SW480 (cell line): ENCODE data around the gene SCRT2.
"Not testable (repeated sequence)": the region's sequence is repeated elsewhere in the genome, so short reads cannot be mapped to it uniquely, and the experiment has no call there.

Experiments used
- DNase-seq: peaks from one replicate; pipeline ENCODE4 v3.0.0-alpha.2; 2016; ENCODE audit warnings: low spot score

SCRT2 gene

DNA sequence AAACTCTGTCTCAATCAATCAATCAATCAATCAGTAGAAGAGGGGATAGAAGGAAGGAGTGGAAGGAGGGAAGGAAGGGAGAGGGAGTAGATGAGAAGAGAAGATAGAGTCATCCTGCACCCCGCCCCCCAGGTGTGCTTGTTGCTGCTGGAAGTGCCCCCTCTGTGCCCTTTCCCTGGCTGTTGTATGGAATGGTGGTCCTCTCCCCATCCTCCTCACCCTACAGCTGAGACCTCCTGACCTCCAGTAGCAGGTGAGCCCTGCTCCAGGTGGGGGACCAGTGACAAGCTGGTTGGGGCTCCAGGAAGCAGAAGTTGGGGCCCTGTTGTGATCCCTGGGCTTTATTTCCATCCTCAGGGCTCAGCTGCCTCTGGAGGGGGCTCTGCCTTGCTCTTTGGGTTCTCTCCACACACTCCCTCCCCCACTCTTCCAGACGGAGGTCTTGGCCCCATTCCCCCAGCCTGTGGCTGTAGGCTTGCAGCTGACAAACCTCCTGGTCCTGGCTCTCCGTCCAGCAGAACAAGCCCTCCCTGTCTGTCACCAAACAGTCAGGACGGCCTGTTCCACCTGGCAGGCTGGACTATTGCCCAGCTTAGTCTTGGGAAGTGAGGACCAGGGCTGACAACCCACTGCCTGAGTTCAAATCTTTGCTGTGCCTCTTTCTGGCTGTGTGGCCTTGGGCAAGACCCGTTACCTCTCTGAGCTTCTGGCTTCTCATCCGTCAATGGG, 26.0 kb upstream of the SCRT2 start:
- no peak for DNase-seq

DNA sequence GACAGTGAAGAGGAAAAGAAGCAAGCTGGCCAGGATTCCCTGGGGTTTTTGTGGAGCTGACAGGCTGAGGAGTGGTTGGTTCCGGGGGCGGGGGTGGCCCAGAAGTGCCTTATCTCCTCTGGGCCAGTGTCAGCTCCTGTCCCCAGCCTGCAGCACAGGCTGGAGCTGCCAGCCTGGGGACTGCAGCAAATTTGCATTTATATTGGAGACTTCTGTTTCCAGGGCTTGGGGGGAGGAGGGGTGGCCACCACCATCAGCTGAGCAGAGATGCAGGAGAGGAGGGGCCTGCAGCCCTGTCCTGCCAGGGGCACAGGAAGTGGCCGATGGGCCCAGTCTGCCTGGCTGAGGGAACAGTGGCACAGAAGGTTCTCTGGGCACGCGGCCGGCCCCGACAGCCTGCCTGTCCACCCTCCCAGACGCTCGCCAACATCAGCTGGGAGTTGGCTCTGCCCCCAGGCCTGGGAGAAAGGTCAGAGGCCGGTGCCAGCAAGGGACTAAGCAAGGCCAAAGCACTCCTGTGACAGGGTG, 24.3 kb upstream of the SCRT2 start:
- no peak for DNase-seq

DNA sequence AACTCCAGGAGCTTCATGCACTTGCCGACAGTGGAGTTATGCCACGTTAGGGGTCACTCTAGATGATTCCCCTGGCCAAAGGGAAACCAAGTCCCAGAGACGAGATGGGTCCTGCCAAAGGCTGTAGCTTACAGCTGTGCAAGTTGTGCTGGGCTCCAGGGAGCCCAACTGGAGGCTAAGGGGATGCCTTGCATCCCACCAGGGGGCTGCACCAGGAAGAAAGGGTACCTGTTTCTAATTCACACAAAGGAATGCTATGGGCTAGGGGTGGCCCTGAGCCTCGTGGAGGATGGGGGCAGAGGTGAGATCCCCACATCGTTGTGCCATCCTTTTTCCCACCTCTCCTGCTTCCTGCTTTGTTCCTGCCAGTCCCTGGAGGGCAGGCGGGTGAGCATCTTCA, 23.7 kb upstream of the SCRT2 start:
- DNase-seq: no peak

DNA sequence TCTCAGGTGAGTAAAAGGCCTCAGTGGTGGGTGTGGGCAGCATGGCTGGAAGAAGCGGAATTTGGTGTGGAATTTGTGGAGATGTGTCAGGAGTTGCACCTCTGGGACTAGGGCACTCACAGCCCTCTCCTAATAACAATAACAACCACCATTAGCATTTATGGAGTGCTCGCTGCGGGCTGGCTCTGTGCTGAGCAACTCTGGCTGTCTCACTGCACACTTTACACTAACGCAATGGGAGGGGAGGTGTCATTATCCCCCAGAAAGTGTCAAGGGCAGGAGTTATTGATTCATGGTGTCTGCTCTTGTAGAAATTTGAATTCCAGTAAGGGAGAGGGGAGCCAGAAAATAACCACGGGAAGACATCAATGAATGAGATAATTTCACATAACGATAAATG, 22.7 kb upstream of the SCRT2 start:
- DNase-seq: no peak

DNA sequence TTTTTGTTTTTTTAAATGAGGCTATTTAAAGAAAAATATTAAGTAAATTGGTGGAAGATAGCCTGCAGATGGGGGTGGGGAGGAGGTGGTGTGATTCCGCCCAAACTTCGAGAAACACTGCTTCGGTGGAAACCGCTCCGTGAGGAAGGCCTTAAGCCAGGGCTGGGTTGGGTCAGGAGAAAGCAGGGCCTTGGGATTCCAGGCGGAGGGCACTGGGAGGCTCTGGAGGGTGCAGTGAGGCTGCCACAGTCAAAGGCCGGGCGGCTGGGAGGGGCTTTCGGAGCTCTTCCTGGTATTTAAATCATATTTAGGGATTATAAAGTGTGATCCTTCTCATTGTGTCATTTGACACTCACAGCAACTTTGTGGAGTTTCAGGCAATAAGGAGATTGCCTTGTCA, 22.2 kb upstream of the SCRT2 start:
- no peak for DNase-seq

DNA sequence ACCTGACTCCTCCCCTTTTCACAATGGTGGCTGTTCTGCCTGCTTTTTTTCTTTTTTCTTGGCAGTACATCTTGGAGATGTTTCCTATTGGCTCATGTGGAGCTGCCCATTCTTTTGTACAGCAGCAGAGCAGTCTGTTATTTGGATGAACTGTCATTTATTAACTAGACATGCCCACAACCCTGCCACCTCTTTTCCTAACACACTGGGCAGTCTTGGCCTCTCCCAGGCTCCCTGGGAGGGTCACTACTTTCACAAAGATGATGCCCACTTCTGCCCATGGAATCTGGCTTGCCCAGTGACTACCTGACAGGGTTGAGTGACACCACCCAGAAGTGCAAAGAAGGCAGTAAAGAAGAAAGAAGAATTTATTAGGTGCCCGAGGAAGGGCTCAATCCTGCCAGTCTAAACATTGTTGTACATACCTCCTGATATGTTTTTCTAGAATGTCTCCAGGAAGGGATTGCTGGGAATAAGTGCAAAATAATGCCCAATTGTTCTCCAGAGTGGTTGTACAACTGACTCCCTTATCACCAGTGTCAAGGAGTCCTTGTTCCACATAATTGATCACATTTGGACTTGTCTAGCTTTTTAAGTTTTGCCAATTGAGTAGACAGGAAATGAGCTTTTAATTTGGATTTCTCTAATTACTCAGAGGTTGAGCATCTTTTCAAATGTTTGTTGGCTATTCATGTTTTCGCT, 19.7 kb upstream of the SCRT2 start:
- DNase-seq: no peak

DNA sequence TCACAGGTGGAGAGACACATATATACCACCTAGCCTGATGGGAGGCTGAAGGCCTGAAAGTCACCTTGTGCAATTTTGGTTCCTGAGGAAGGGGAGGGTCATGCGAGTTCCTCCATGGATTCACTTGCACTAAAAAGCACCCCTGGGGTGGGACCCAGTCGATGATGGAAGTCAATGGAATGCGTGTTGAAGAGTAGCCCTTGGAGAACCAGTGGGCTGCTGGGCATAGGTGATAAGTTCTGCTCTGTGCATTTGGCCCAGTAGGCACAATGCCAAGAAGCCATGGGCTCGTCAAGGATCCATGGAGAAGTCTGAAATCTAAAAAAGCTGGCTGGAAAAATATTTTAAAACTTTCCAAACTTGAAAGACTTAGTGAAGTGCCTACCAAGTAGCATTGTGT, 18.9 kb upstream of the SCRT2 start:
- no peak for DNase-seq

DNA sequence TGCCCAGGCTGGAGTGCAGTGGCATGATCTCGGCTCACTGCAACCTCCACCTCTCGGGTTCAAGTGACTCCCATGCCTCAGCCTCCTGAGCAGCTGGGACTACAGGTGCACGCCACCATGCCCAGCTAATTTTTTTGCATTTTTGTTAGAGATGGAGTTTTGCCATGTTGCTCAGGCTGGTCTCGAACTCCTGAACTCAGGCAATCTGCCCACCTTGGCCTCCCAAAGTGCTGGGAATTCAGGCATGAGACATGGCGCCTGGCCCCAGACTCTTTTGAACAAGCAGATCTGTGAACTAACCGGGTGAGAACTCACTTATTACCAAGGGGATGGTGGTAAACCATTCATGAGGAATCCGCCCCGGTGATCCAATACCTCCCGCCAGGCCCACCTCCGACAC, 18.2 kb upstream of the SCRT2 start:
- not testable (repeated sequence) for DNase-seq

DNA sequence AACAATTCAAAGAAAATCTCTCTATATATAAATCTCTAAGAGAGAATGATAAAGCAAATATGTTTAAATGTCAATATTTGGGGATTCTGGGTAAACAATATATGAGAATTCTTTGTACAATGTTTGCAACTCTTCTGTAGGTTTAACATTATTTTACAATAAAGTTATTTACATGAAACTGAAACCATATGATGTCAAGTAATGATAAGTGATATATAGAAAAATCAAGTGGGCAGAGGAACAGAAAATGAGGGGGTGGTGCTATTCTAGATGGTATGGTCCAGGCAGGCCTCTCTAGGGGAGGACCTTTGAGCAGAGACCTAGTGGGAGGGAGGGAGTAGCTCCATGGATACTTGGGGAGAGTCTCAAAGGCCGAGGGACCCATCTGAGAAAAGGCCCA, 16.4 kb upstream of the SCRT2 start:
- DNase-seq: no peak

DNA sequence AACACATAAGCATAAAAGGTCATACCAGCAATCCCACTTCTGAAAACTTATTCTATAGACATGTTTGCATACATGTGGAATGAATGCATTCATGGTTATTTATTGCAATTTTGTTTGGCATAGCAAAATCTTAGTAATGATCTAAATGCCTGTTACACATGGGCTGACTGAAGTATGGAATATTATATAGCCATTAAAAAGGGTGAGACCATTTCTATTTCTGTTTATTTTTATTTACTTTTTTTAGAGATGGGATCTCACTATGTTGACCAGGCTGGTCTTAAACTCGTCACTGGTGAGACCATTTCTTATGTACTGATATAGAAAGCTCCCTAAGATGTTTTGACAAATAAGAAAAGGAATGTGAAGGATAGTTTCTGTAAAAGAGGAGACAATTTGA, 14.3 kb upstream of the SCRT2 start:
- DNase-seq: no peak

DNA sequence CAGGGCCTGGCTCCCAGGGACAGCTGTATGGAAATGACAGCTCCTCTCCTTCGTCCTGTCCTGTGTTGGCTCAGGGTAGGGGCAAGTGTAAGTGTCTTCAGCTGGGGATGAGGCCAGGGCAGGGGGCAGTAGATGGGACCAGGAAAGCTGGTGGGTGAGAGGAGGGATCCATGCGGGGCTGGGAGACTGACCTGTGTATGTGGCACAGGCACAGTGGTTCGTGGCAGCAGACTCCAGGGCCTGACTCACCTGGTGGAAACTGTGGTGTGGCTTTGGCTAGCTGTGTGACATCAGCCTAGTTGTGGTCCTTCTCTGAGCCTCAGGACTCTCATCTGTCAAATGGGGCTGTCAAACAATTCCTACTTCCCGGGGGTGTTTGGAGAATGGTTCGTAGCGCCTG, 13.7 kb upstream of the SCRT2 start:
- DNase-seq: no peak

DNA sequence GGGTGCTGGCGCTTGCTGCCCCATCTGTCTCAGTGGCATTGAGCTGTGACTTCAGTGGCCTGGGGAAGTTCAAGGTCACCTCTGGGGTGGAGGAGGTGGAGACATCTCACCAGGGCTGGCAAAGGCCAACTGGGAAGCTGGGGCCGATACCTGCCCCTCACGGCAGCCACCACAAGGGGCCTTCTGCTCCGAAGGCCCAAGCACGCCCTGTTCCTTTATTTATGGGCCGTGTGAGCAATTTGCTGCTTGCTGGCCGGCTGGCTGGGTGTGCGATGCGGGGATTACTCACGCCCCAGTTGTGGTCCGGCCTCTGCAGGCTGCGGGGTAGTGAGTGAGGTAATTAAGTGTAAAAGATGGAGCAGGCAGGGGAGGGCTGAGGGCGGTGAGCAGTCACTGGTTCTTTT, 13.2 kb upstream of the SCRT2 start:
- peak; percentile 60 for DNase-seq

DNA sequence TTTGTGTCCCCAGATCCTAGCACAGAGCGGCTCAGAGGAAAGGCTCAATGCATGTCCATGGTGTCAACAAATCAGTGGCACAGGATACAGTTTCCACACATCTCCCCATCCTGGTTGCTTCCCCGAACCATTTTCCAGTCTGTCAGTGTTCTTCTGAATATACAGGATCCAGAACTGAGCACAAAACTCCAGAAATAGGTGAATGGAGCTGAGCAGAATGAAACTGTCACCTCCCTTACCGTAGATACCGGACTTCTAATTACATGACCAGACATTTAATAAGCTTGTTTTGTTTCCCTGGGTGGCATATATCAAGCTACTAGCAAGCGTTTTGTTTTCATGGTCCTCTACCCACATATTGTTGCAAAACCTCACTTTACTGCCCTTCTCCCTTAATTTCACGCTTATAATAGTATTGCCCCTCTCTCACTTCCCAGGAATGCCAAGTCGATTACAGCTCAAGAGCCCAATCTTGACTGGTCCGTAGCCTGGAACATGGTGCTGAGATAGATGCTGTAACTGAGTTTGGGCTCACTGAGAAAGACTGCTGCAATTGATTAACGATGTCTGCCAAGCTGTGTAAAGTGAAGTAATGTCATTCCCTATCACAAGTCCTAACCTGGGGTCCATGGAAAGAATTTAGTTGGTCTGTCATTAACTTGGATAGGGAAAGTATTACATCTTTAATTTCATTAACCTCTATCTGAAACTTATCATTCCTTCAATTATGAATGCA, 12.0 kb upstream of the SCRT2 start:
- DNase-seq: no peak

DNA sequence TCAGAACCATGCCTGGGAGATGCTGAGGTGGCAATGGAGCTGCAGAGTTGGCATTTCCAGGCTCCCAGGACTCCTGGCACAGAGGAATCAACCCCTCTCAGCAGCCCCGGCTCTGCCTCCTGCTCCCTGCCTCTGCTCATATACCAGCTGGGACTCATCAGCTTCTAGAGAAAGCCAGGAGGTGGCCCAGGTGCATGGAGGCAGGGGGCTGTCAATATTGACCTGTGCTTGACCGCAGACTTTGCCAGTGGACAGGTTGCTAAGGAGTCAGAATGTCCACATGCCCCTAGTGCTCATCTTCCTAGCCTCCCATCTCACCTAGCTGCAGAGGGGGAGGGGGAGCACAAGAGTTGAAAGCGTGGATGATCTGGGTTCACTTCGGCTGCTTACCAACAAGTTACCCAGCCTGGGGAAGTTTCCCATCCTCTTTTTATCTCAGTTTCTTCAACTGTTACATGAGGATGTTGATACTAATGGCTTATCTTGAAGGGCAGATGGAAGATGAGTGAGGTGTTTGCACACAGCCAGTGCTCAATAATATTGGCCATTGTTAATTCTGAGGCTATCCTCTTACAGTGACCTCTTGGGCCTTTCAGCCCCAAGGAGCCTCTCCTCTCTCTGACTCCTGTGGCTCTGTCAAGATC, 9.2 kb upstream of the SCRT2 start:
- no peak for DNase-seq

DNA sequence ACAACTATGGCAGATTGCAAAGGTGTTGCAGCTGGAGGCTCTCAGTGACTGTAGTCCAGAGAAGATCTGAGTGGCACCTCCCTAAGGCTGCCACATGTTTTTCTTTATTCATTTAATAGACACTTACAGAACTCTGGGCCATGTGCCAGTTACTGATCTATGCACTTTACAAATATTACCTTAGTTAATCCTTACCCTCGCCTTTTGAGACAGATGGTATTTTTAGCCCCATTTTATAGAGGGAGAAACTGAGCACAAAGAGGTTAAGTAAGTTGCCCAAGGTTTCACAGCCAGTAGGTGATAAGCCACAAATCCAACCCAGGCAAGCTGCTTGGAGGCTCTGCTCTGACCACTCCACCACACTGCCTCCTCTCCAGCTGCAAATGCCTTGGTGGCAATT, 6.5 kb upstream of the SCRT2 start:
- no peak for DNase-seq

DNA sequence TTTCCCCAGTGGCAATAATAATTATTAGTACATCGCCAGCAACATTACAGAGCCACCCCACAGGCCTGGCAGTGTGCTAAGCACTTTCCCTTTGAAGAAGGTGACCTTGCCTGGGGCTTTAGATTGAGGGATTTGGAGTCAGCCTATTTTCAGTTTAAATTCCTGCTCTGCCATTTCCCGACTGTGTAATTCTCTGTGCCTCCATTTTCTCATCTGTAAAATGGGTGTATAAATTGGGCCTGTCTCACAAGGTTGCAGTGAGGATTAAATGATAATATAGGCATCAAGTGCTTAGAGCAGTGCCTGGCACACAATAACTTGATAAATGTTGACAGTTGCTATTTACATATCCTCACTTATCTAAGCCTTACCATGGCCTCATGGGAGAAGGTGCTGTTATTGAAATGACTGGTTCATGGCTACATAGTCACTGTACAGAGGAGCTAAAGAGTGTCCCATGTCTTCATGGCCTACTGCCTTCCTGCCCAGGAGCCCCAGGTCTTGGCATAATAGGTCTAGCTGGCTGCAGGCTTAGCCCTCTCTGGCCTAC, 5.1 kb upstream of the SCRT2 start:
- DNase-seq: no peak

DNA sequence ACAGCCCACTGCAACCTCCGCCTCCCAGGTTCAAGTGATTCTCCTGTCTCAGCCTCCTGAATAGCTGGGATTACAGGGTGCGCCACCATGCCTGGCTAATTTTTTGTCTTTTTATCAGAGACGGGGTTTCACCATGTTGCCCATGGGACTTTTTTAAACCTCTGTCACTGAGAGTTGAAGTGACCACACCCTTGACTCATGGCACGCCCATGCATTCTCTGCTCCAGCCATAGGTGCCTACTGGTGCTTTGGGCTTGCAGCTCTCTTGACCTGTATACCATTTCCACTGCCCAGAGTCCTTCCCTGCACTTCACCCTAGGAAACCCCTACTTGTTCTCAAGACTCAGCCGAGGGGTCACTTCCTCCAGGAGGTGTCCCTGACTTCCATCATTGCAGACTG, 2.4 kb upstream of the SCRT2 start:
- DNase-seq: no peak

DNA sequence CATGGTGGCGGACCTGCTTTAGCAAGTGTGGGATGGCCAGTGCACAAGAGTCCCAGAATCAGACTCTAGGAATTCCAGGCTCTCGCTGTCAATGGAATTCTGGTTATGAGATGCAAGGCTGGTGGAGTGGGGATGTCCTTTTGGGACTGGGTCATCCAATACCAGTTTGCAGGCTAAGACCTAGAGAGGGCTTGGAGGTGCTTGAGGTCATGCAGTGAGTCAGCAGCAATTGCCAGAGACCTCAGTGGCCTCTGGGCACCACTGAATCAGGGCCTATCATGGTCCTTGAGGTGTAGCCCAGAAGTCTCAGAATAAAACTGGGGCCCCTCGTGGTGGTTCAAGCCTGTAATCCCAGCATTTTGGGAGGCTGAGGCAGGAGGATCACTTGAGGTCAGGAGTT, 1.4 kb upstream of the SCRT2 start:
- DNase-seq: no peak

DNA sequence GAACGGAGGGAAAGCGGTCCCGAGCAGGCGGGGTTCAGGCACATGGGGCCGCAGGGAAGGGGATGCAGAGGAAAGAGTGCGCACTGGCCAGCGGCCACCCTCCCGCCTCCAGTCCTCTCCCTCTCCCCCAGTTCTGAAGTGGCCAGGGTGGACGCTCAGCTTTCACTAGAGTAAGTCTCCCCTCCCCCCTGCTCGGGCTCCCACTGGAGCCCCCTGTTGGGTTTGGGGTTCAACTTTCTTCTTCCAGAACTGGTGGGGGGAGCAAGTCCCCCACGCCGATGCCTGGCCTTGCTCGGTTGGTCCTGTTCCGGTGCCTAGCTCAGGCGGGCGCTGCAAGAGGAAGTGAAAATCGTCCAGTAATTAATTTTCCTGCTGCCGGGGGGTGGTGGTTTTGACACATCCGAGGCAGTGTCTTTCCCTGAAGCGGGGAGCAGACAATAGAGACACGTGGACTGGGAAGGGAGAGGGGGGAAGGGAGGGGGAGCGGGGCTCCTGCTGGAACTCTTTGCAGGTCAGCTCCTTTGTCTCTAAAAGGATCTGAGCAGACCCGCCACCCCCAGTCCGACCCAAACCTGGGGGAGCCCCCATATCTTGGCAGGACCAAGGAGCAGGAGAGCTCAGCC, 824 bp upstream of the SCRT2 start:
- no peak for DNase-seq

DNA sequence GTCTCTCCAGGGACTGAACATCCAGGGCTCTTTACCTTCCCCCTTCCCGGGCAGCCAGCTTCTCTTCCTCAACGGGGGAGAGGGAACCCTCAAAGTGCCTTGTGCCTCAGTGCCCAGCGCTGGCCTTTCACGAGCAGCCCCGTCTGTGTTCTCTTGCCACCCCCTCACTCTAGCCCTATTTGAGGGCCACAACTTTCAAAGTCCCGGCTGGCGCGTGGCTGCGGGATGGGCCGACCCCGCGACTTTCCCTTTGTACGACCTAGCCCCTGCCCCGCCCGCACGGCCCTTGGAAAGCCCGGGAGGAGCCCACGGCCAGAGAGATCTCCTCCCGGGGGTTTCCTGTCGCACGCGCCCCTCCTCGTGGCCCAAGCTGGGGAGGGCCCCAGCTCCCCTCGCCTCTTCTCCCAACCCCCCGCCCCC, 559 bp downstream of the SCRT2 start:
- DNase-seq: no peak

DNA sequence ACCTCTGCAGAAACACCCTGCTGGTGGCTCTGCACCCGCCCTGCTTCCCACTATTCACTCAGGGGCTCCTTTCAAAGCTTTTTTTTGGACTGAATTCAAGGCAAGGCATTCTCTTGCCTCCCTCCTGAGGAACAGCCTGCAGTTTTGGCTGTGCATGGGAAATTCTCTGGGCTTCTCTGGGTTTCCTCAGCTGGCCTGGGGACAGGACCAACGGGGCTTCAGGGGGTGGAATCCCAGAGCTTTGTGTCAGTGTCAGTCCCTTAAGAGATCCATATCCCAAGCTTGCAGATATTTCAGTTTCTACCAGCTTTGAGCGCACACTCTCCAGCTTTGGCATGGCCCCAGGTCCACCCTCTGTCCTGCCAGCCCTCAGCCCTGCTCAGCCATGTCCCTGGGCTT, 2.0 kb downstream of the SCRT2 start:
- no peak for DNase-seq
